ENCODE data around the gene CDK5RAP2.

- TF ChIP-seq POLR2AphosphoS5 (IDR thresholded peaks at IDR 0.05): no peak
- TF ChIP-seq CTCF (IDR thresholded peaks at IDR 0.05): no peak
- no peak for TF ChIP-seq POLR2A (IDR thresholded peaks at IDR 0.05)
These were observed 34.0 kb downstream of the CDK5RAP2 start for GRCh38 chr9:120545701-120546550.
